OCI-LY7 (cell line): Measurements from ENCODE around the gene STAB1. TPM values are rescaled to one million over a fixed set of nuclear protein-coding genes. Genes with fewer than 3 reads are reported as not detected.

Experiments
- BruUV-seq: library from RNA; stranded (reverse); fragments of 400-500 nt; replicated peaks from 2 replicates; lab custom pipeline; 2021; lab: Mats Ljungman, UMichigan
- CTCF ChIA-PET: fragments of 300-600 bp; sonication (Branson Sonifier 250); formaldehyde crosslinking; loops from one replicate; lab custom pipeline; 2022; ENCODE audit warnings: antibody characterized with exemption; ENCODE audit not compliant: unreplicated experiment; lab: Charles Lee
- POLR2A ChIA-PET: fragments of 300-600 bp; sonication (Branson Sonifier 250); formaldehyde crosslinking; loops from one replicate; lab custom pipeline; 2022; ENCODE audit warnings: antibody characterized with exemption; lab: Charles Lee
- DNase-seq: peaks from one replicate; pipeline ENCODE4 v3.0.0-alpha.2; 2015; ENCODE audit warnings: low spot score
- H2AFZ ChIP-seq: fragments of 200-600 bp; sonication (generic), shearing (Covaris generic); 2 replicates; pipeline ENCODE4 v1.6.1; 2014; ENCODE audit warnings: mild to moderate bottlenecking, antibody characterized with exemption, low read length, moderate library complexity
- H3K27ac ChIP-seq: fragments of 200-600 bp; sonication (generic); 2 replicates; pipeline ENCODE4 v1.5.1; 2014; ENCODE audit warnings: mixed run types, low read depth, mild to moderate bottlenecking, moderate library complexity, low read length, inconsistent platforms; ENCODE audit not compliant: poor library complexity, severe bottlenecking
- H3K36me3 ChIP-seq: fragments of 200-600 bp; sonication (generic); 2 replicates; pipeline ENCODE4 v1.6.1; 2014; ENCODE audit warnings: mild to moderate bottlenecking, antibody characterized with exemption, low read length, moderate library complexity, mixed read lengths; ENCODE audit not compliant: insufficient read depth
- H3K4me1 ChIP-seq: fragments of 200-600 bp; sonication (generic); 2 replicates; pipeline ENCODE4 v1.5.1; 2014; ENCODE audit warnings: mild to moderate bottlenecking, low read length; ENCODE audit not compliant: insufficient read depth, poor library complexity, severe bottlenecking
- H3K4me2 ChIP-seq: fragments of 200-600 bp; sonication (generic); 2 replicates; pipeline ENCODE4 v1.6.1; 2014; ENCODE audit warnings: mild to moderate bottlenecking, low read length
- H3K4me3 ChIP-seq: fragments of 200-600 bp; sonication (generic); 2 replicates; pipeline ENCODE4 v1.5.1; 2014; ENCODE audit warnings: mild to moderate bottlenecking, low read depth, low read length; ENCODE audit not compliant: poor library complexity, severe bottlenecking
- H3K79me2 ChIP-seq: fragments of 200-600 bp; sonication (generic); 2 replicates; pipeline ENCODE4 v1.6.1; 2016; ENCODE audit warnings: low read depth, mild to moderate bottlenecking, low read length, moderate library complexity, mixed read lengths; ENCODE audit not compliant: insufficient read depth
- H3K9me2 ChIP-seq: fragments of 200-600 bp; sonication (generic); 2 replicates; pipeline ENCODE4 v1.6.1; 2016; ENCODE audit warnings: mild to moderate bottlenecking, low read length, mixed read lengths; ENCODE audit not compliant: insufficient read depth
- H3K9me3 ChIP-seq: fragments of 200-600 bp; sonication (generic); 2 replicates; pipeline ENCODE4 v1.6.1; 2014; ENCODE audit warnings: mild to moderate bottlenecking, mixed run types, low read length, mixed read lengths
- H4K20me1 ChIP-seq: fragments of 200-600 bp; sonication (generic); 2 replicates; pipeline ENCODE4 v1.6.1; 2014; ENCODE audit warnings: mild to moderate bottlenecking, antibody characterized with exemption, low read length, moderate library complexity, mixed read lengths; ENCODE audit not compliant: insufficient read depth
- CTCF ChIP-seq: fragments of 200-600 bp; sonication (generic); conservative IDR thresholded peaks from 2 replicates; pipeline ENCODE4 v1.5.1; 2014; ENCODE audit warnings: mild to moderate bottlenecking, antibody characterized with exemption, low read length, moderate library complexity, mixed read lengths
- EZH2phosphoT487 ChIP-seq: fragments of 200-600 bp; sonication (generic); IDR thresholded peaks from 2 replicates; pipeline ENCODE4 v1.6.1; 2018; ENCODE audit warnings: low read depth, borderline replicate concordance, mild to moderate bottlenecking, mixed run types, antibody characterized with exemption, low read length, moderate library complexity, mixed read lengths
- intact Hi-C: fragments of 100-400 bp; cut with micrococcal nuclease; formaldehyde crosslinking; loops from one replicate; pipeline ENCODE4 v1.10.0; 2022; ENCODE audit not compliant: unreplicated experiment
- total RNA-seq, 2 experiments: library from RNA; depleted of rRNA in 1 of 2; stranded (reverse); fragments of >200 nt in 1 of 2; shearing (Covaris generic) in 1 of 2; gene quantifications; 2 replicates each; pipeline ENCODE4 v1.2.3, GENCODE V29; 2014 to 2022

Gene STAB1
- total RNA-seq, 2 experiments from 2014 or later = not detected

GRCh38 chr3:52471371-52472238 lies 23.5 kb upstream of the STAB1 start:
- Histone ChIP-seq H3K4me2 (no peak overlapping the region), H3K9me3 (no peaks in the 10 kb centered on the region), H2AFZ (no peak overlapping the region), H3K27ac (no peak overlapping the region), H3K4me3 (no peak overlapping the region), H3K9me2 (no peaks in the 10 kb centered on the region), H3K4me1 (no peaks in the 10 kb centered on the region), H4K20me1 (no peaks in the 10 kb centered on the region), H3K79me2 (no peaks in the 10 kb centered on the region), H3K36me3 (peaks cover 52% of the 10 kb centered on the region)
- peak; percentile 52 for DNase-seq
- CTCF ChIA-PET = interaction anchor here (1.2 kb wide), 1 partner anchor 290 kb away, joined by 3 read pairs; no protein-coding TSS in a partner anchor
- intact Hi-C loops = loop anchor here (5.0 kb wide), 1 partner anchor 66 kb away; the partner anchor contains the start of gene UQCC5
- no TSS peak for BruUV-seq
- no peak for TF ChIP-seq EZH2phosphoT487
- TF ChIP-seq CTCF = peak; percentile 80
- POLR2A ChIA-PET = no interaction called here

- intact Hi-C loops = loop anchor here (5.0 kb wide), 1 partner anchor 65 kb away; the partner anchor contains the start of gene UQCC5
- Histone ChIP-seq H4K20me1 (no peaks in the 10 kb centered on the region), H2AFZ (no peak overlapping the region), H3K4me1 (no peaks in the 10 kb centered on the region), H3K4me2 (no peak overlapping the region), H3K27ac (no peak overlapping the region), H3K4me3 (no peak overlapping the region), H3K9me2 (no peaks in the 10 kb centered on the region), H3K9me3 (no peaks in the 10 kb centered on the region), H3K79me2 (no peaks in the 10 kb centered on the region), H3K36me3 (peaks cover 60% of the 10 kb centered on the region)
- BruUV-seq = no TSS peak
- no peak for DNase-seq
- TF ChIP-seq EZH2phosphoT487 = no peak
- peak; percentile 56; the same call in 1 of the 2 replicates for TF ChIP-seq CTCF
- CTCF ChIA-PET = no interaction called here
- POLR2A ChIA-PET = no interaction called here
Measured at GRCh38 chr3:52472239-52473000, 22.7 kb upstream of the STAB1 start.
